GM04504 (cell line): Measurements from ENCODE around the gene DLX2.

ENCODE experiments used
- DNase-seq: peaks from one replicate; pipeline ENCODE4 v3.0.0-alpha.2; 2012; ENCODE audit warnings: low read depth

DLX2 gene

GRCh38 chr2:172107690-172108586 lies 5.2 kb upstream of the DLX2 start:
- no peak for DNase-seq

- DNase-seq = no peak
Observed at GRCh38 chr2:172106108-172106961, 3.6 kb upstream of the DLX2 start.

GRCh38 chr2:172105471-172106107 lies 2.9 kb upstream of the DLX2 start:
- no peak for DNase-seq

GRCh38 chr2:172103471-172104272 lies 972 bp upstream of the DLX2 start:
- no peak for DNase-seq

GRCh38 chr2:172101821-172102390 lies 794 bp downstream of the DLX2 start:
- DNase-seq = no peak

GRCh38 chr2:172100935-172101820 lies 1.5 kb downstream of the DLX2 start:
- DNase-seq = no peak

- DNase-seq = no peak
Observed at GRCh38 chr2:172100080-172100934, 2.4 kb downstream of the DLX2 start.

GRCh38 chr2:172099472-172100079 lies 3.1 kb downstream of the DLX2 start:
- no peak for DNase-seq

GRCh38 chr2:172098650-172099471 lies 3.8 kb downstream of the DLX2 start:
- DNase-seq = no peak

- no peak for DNase-seq
Observed at GRCh38 chr2:172098287-172098649, 4.4 kb downstream of the DLX2 start.

- DNase-seq = no peak
Observed at GRCh38 chr2:172097557-172098131, 5.1 kb downstream of the DLX2 start.

- peak; percentile 88 for DNase-seq
Observed at GRCh38 chr2:172096626-172097547, 5.8 kb downstream of the DLX2 start.

- no peak for DNase-seq
Observed at GRCh38 chr2:172095905-172096625, 6.6 kb downstream of the DLX2 start.

- DNase-seq = peak; percentile 92
Observed at GRCh38 chr2:172095146-172095904, 7.4 kb downstream of the DLX2 start.
